H1 (cell line): ENCODE measurements around the gene RAB1A.
A peak's percentile ranks its signal among the peaks of the same experiment; 100 is the strongest.

Source experiments
- BCL11A ChIP-seq, 2 experiments: IDR thresholded peaks; one replicate each; pipeline ENCODE4 v1.6.1; 2011; ENCODE audit warnings: low read depth in 2 of 2, low read length in 2 of 2, mild to moderate bottlenecking in 2 of 2
- BRCA1 ChIP-seq: IDR thresholded peaks from 2 replicates; pipeline ENCODE4 v1.6.1; 2012; ENCODE audit warnings: low read depth, low read length, improper control_type of control experiment
- CREB1 ChIP-seq: IDR thresholded peaks from 2 replicates; pipeline ENCODE4 v1.6.1; 2012; ENCODE audit warnings: inconsistent platforms
- EZH2 ChIP-seq: fragments of 200-600 bp; sonication (generic); IDR thresholded peaks from 2 replicates; pipeline ENCODE4 v1.7.1; 2012; ENCODE audit warnings: low read depth, mild to moderate bottlenecking, moderate library complexity, low read length, inconsistent platforms; ENCODE audit not compliant: severe bottlenecking
- JUN ChIP-seq: IDR thresholded peaks from 2 replicates; pipeline ENCODE4 v1.6.1; 2011; ENCODE audit warnings: low read depth, mild to moderate bottlenecking, improper control_type of control experiment, low read length
- MAFK ChIP-seq: IDR thresholded peaks from 2 replicates; pipeline ENCODE4 v1.6.1; 2012; ENCODE audit warnings: low read depth, mild to moderate bottlenecking, improper control_type of control experiment, low read length
- POLR2A ChIP-seq, 2 experiments: IDR thresholded peaks; 1 replicate in 1 of 2; 2 replicates in 1 of 2; pipeline ENCODE4 v1.6.1; 2011; ENCODE audit warnings: low read depth in 2 of 2, low read length in 2 of 2, mild to moderate bottlenecking in 2 of 2; ENCODE audit errors: control extremely low read depth in 1 of 2
- RFX5 ChIP-seq: IDR thresholded peaks from 2 replicates; pipeline ENCODE4 v1.6.1; 2011; ENCODE audit warnings: low read depth, low read length, improper control_type of control experiment, borderline replicate concordance
- RNF2 ChIP-seq: fragments of 200-900, 300-1000 bp; sonication (generic); IDR thresholded peaks from 2 replicates; pipeline ENCODE4 v1.7.1; 2016; ENCODE audit warnings: borderline replicate concordance, low read depth, mild to moderate bottlenecking, antibody characterized with exemption, low read length; ENCODE audit not compliant: poor library complexity, severe bottlenecking; ENCODE audit errors: missing control alignments
- RXRA ChIP-seq: IDR thresholded peaks from 2 replicates; pipeline ENCODE4 v1.6.1; 2011; ENCODE audit warnings: low read depth, mild to moderate bottlenecking, low read length, moderate library complexity; ENCODE audit not compliant: insufficient read depth
- TAF7 ChIP-seq: optimal IDR thresholded peaks from 2 replicates; pipeline ENCODE3; 2011; ENCODE audit warnings: low read depth, mild to moderate bottlenecking, inconsistent platforms, low read length, moderate library complexity, borderline replicate concordance
- TF ChIP-seq, protein P1 (sequence below), 3 experiments: IDR thresholded peaks; 1 replicate in 2 of 3; 2 replicates in 1 of 3; pipeline versions ENCODE4 v1.5.1 to v1.6.1; 2011; ENCODE audit warnings: low read length in 3 of 3, mild to moderate bottlenecking in 3 of 3, inconsistent platforms in 2 of 3, low read depth in 1 of 3, moderate library complexity in 1 of 3; ENCODE audit not compliant: insufficient read depth in 1 of 3; ENCODE audit errors: control extremely low read depth in 1 of 3
- TF ChIP-seq, protein P2 (sequence below): IDR thresholded peaks from 2 replicates; pipeline ENCODE4 v1.6.1; 2012; ENCODE audit warnings: low read length, inconsistent platforms

DNA sequence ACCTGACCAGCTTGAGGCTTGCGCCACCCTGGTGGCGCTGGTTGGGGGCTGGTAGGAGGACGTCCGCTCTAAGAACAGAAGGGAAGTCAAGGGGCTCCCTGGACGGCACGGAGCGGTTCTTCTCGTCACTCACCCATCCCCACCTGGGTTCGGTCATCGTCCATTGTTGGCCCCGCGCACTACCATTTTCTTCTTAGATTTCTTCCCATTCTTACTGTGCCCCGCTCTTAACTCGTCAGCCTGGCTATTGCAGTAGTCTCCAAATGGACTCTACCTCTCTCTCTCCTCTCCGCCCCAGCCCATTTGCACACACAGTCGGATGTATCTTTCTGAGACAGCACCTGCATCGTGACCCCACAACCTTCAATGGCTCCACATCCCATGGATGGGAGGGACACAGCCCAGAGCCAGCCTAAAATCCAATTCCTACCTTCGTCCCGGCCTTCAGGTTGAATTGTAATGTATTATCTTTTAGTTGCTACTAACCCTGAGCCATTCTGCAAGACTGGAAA lies 814 bp upstream of the RAB1A start:
- TF ChIP-seq, protein P1, sequence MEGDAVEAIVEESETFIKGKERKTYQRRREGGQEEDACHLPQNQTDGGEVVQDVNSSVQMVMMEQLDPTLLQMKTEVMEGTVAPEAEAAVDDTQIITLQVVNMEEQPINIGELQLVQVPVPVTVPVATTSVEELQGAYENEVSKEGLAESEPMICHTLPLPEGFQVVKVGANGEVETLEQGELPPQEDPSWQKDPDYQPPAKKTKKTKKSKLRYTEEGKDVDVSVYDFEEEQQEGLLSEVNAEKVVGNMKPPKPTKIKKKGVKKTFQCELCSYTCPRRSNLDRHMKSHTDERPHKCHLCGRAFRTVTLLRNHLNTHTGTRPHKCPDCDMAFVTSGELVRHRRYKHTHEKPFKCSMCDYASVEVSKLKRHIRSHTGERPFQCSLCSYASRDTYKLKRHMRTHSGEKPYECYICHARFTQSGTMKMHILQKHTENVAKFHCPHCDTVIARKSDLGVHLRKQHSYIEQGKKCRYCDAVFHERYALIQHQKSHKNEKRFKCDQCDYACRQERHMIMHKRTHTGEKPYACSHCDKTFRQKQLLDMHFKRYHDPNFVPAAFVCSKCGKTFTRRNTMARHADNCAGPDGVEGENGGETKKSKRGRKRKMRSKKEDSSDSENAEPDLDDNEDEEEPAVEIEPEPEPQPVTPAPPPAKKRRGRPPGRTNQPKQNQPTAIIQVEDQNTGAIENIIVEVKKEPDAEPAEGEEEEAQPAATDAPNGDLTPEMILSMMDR (IDR thresholded peaks at IDR 0.05; ENCODE audit: control extremely low read depth in 1 of 3, insufficient read depth in 1 of 3, low read depth in 1 of 3, low read length in 3 of 3): no peak
- TF ChIP-seq MAFK (no peak), RXRA (no peak), JUN (no peak), TAF7 (no peak), BCL11A (IDR thresholded peaks at IDR 0.05; ENCODE audit: low read depth in 2 of 2, low read length in 2 of 2) (no peak), POLR2A (IDR thresholded peaks at IDR 0.05; ENCODE audit: control extremely low read depth in 1 of 2, low read depth in 2 of 2, low read length in 2 of 2) (peak; percentile 40 to 70), RFX5 (no peak), CREB1 (no peak), BRCA1 (no peak), RNF2 (no peak), EZH2 (no peak)
- TF ChIP-seq, protein P2, sequence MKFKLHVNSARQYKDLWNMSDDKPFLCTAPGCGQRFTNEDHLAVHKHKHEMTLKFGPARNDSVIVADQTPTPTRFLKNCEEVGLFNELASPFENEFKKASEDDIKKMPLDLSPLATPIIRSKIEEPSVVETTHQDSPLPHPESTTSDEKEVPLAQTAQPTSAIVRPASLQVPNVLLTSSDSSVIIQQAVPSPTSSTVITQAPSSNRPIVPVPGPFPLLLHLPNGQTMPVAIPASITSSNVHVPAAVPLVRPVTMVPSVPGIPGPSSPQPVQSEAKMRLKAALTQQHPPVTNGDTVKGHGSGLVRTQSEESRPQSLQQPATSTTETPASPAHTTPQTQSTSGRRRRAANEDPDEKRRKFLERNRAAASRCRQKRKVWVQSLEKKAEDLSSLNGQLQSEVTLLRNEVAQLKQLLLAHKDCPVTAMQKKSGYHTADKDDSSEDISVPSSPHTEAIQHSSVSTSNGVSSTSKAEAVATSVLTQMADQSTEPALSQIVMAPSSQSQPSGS: no peak
